NCI-H2196 (cell line): ENCODE measurements around the gene NT5C1A.

Source experiments
- DNase-seq: peaks from one replicate; lab custom pipeline; 2025; ENCODE audit not compliant: unreplicated experiment; lab: John Stamatoyannopoulos, UW

Gene NT5C1A

GRCh38 chr1:39671793-39672550, at the start of gene NT5C1A:
Gene NT5C1A, minus strand, starts transcription at chr1:39672107. Its CDS starts 69 bp downstream, at chr1:39672038.
- no peak for DNase-seq

DNA sequence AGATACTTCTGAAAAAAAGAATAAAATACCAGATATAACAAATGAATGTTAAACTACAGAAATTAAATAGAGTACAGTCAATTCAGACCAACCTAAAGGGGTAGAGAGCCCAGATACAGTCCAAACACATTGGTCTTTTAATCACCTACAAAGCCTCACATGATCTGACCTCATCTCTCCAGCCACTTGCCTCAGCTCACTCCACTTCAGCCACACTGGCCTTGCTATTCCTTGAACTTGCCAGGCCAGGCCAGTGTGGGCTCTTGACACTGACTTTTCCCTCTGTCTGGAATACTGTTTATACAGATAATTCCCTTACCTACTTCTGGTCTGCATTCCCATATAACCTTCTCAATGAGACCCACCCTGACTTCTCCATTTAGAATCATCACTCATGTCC, 49.8 kb upstream of the NT5C1A start:
- DNase-seq = no peak

DNA sequence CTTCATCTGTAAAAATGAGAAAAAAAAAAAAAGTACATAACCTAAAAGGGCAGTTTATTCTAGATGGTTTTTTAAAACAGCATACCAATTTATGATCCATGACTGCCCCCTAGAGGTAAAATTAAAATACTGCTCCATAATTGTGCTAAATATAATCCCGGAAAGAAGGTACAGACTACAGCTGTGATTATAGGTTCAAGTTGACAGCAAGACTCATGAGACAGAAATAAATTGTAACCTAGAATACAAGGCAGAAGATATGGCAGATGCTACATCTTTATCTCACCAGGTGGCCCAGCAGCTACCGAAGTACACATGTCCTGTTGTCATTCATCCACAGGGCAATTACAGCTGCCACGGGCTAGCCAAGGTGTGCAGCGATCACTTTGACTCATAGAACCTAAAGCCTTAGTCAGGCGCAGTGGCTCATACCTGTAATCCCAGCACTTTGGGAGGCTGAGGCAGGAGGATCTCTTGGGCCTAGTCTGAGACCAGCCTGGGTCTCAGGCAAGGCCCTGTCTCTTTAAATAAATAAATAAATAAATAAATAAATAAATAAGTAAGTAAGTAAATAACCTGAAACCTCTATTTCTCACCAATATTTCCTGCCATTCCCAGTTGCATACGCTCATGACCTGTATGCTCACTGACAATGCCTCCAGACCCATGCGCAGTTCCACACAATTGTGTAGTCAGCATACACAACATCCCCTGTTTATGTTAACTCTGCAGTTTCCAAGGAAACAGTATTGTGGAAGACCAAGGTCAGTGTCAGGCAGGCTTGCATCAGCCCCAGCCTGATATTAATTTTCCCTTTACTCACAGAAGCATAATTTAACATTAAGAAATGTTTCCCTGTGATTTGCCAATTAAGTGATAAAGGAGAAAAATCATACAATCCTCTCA, 48.4 kb upstream of the NT5C1A start:
- peak; percentile 72 for DNase-seq

DNA sequence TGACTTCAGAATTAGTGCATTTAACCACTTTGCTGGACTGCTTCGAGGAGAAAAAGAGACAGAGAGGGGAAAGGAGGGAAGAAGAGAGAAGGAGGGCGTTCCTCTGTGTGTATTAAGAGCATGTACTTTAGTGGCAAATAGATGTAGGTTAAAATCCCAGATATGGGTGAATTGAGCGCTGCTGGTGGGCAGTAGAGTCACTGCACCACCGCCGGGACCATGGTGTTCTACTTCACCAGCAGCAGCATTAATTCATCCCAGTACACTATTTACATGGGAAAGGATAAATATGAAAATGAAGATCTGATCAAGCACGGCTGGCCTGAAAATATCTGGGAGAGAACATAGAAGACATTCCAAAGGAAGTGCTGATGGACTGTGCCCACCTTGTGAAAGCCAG, 45.9 kb upstream of the NT5C1A start:
- DNase-seq = no peak

- no peak for DNase-seq
Observed at GRCh38 chr1:39713557-39713956, 41.6 kb upstream of the NT5C1A start.

DNA sequence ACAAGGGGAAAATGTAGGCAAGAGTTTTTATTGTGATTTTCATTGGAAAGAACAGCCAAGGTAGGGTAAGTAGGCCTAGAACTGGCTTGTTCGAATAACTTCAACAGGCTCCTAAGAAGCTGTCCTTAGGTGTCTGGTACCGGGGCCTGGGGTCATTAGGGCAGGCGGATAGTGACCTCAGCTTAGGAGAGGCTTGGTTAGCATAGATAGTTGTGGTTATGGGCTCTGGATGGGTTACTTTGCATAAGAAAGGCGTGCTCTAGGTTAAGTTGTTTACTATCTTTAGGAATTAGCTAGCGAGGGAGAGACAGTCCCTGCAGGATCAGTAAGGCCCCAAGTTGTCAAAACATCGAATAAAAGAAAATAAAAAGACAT, 40.0 kb upstream of the NT5C1A start:
- no peak for DNase-seq

- no peak for DNase-seq
Observed at GRCh38 chr1:39711104-39711965, 39.4 kb upstream of the NT5C1A start.

- DNase-seq = no peak
Observed at GRCh38 chr1:39707506-39707905, 35.6 kb upstream of the NT5C1A start.

DNA sequence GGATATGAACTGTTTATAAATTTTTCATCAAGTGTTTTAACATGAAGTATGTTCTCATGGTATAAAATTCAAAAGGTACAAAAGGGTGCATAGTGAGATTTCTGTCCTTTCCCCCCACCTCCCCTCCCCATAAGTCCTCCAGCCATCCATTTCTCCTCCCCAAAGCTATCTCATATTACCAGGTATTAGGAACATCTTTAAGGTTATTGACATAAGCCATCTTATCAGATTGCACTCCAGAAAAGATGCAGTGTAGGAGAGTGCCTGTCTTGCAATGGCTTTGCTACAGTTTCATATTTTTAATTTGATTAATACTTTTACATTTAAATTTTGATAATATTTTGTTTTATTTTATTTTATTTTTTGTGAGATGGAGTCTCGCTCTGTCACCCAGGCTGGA, 32.9 kb upstream of the NT5C1A start:
- no peak for DNase-seq

- DNase-seq = peak; percentile 59
Observed at GRCh38 chr1:39701049-39701439, 29.1 kb upstream of the NT5C1A start.

DNA sequence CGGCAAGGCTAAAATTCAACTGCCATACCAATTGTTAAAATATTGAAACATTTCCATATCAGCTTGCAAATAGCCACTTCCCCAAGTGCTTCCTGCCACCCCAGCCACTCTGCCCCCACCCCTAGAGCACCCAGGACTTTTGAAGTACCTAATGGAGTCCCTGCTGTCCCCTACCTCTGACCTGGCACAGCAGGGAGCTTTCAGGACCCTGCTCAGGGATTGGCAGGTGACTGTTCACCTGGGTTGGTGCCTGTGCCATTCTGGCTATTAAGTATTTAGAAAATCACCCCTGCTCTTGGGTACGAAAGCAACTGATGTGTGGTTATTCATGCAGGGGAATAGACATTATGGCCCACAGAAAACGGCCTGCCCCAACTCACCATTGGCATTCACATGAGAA, 28.4 kb upstream of the NT5C1A start:
- no peak for DNase-seq

DNA sequence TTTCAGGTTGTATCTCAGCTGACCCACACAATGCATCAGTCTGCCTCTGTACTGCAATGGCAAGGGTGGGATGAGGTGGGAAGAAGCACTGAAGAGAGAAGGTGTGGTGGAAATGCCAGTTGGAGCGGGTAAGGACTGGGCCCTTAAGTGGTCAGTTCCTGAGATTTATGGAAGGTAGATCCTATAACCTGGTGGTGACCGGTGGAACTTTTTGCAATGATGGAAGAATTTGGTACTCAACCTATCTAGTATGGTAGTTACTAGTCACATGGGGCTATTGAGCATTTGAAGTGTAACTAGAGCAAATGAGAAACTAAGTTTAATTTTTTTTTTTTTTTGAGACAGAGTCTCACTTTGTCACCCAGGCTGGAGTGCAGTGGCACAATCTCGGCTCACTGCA, 27.5 kb upstream of the NT5C1A start:
- DNase-seq = no peak

DNA sequence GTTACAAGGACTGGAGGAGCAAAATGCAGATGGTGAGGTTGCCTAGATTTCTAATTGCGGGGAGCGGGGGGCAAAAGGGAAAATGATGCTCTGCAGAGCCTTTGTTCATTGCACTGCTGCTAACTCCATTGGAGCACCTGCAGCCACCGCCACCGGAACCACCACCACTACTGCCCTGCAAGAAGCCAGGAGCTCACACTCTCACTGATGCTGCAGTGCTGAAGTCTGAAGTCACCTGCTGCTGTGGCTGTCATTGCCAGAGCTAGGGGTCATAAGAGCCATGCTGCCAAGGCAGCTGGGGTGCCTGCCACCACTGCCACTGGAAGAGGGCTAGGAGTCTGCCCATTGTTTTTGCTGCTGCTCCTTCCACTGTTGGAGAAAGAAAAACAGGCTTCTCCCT, 26.7 kb upstream of the NT5C1A start:
- no peak for DNase-seq

- no peak for DNase-seq
Observed at GRCh38 chr1:39696448-39696847, 24.5 kb upstream of the NT5C1A start.

- DNase-seq = no peak
Observed at GRCh38 chr1:39695016-39695415, 23.1 kb upstream of the NT5C1A start.

DNA sequence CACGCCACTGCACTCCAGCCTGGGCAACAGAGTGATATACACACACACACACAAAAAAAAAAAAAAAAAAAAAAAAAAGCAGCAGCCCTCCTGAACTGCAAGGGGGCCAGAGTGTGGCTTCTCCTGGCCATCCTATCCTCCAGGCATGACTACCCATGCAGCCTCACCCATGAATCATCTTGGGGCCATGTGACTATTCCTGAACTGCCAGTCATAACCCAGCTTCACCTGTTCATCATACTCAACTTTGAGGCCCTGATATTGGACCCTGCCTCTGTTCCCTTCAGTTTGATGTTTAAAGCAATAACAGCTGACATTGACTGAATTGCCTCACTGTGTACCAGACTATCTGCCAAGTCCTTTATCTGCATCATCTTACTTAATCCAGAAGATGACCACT, 22.1 kb upstream of the NT5C1A start:
- no peak for DNase-seq

DNA sequence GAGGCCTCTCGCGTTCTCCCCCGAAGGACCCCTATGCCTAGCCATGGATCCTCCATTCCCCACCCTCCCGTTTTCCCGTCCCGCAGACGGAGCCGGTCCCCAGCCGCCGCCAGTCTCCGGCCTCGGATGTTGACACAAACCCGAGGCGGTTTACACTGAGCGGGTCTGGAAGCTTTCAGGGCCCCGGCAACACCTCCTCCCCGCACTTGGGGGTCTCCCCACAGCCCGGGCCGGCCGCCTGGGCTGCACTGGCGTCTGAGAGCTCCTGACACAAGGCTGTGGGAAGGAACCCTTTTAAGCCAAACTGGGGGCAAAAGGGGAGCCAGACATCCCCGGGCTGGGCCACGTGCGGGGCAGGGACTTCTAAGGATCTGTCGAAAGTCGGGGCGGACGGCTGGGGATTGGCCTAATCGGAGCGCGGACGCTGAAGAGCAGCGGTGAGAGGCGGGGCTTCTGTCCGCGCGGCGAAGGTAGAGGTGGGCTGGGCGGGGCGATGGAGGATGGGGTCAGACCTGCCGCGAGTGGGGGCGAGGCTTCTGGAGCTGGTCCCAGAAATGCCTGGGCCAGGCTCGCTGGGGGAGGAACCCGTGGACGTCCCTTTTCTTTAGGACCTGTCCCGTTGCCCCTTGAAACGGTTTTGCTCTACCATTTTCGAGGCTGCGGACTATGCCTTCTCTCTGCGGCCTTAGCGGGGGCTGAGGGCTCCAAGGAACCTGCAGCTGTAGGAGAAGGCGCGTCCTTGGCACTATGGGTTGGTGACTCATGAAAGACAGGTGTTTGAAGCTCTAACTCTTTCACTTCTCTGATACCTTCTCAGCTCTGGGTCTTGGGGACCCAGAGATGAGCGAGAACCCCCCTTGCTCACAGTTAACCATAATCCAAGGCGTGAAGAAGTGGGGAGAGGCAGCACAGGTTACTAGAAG, 20.5 kb upstream of the NT5C1A start:
- DNase-seq = peak; percentile 56

DNA sequence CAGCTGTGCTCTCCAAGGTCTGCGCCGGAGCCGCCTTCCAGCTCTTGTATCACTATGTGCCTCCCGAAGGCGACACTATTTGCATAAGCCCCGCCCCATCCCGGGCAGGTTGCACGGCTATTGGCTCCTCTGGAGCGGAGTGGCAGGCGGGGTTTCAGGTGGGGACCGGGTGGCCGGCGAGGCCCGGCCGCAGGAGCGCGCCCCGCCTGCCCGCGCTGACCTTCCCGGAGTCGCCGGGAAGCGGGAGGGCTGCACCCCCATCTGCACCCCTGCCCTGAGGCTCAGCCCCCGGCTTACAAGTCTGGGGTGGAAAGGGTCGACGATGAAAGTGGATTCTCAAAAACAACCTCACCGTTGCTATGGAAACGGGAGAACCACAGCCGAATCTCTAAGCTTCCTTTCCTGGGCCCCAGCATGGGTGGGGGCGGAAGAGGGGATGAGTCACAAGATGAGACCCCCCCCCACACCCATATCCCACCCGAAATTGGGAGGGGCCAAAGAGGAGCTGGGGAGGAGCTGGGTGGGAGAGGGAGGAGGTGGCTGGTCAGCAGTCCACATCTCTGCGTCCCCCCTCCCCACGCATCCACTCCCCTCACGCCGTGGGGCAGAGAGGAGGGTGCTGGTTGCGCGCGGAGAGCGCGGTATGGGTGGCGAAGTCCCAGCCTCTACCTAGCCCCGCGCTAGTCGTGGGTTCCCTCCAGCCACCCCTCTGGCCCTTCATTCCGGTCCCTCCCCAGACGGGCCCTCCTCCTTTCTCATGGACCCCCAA, 19.7 kb upstream of the NT5C1A start, which contains the start of gene HPCAL4:
TSS of gene HPCAL4 (minus strand) at position 51 of the 769 bp plus-strand sequence. CDS start 6,830 bp downstream, outside the sequence.
- DNase-seq = peak; percentile 95

DNA sequence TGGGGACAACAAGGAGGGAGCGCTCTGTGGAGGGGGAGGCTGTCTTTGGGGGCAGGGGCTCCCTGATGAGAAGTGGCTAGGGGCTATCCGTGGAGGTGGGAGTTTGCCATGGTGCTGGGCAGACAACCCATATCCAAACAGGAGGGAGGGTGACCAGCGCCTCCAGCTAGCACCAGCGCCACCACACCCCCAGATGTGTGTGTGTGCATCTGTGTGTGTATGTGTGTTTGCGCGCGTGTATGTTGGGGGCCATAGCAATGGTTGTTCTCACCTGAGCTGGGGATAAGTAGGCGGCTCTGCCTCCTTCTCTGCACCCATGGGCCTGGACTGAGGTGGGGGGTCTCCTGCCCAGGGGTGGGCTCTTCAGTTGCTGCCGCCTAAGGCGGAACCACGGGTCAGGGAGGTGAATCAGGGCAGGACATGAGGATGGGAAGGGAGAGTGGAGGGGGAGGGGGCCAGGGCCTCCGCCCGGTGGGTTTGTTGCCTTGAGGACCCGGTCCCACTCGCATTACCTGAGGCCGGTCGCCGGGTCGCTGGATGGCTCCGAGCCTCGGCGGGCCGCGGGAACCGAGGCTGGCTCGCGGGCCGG, 19.0 kb upstream of the NT5C1A start:
- DNase-seq = no peak
